HG02798 (cell line): ENCODE results near the gene RGS14.
A peak's percentile ranks its signal among the peaks of the same experiment; 100 is the strongest.
"Not testable (repeated sequence)": the region's sequence is repeated elsewhere in the genome, so short reads cannot be mapped to it uniquely, and the experiment has no call there.

Experiments
- ATAC-seq: cut with Tn5 transposase; IDR thresholded peaks from one replicate; pipeline ENCODE4 v1.9.1; 2021; ENCODE audit warnings: mild to moderate bottlenecking; ENCODE audit not compliant: unreplicated experiment, poor library complexity

The RGS14 gene

DNA sequence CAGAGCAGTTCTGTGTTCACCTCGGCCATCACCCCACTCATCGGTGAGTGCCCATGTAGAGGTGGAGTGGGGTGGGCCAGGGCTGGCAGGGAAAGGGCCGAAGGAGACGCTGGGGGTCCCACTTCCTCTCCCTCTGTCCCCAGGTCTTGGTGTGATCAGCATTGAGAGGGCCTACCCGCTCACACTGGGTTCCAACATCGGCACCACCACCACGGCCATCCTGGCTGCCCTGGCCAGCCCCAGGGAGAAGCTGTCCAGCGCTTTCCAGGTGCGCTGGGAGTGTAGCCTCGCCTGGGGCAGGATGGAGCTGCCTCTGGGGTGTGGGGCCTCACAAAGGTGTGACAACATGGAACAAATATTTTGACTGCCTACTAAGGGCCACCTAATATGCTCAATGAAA, 39.1 kb downstream of the RGS14 start:
- no peak for ATAC-seq

DNA sequence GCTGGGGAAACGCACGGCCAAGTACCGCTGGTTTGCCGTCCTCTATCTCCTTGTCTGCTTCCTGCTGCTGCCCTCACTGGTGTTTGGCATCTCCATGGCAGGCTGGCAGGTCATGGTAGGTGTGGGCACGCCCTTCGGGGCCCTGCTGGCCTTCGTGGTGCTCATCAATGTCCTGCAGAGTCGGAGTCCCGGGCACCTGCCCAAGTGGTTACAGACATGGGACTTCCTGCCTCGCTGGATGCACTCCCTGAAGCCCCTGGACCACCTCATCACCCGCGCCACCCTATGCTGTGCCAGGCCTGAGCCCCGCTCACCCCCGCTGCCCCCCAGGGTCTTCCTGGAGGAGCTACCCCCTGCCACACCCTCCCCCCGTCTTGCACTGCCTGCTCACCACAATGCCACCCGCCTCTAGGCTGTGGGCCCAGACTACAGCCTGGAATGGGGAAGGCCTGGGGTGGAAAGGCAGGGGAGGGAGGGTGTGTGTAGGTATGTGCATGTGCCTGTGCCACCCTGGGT, 40.2 kb downstream of the RGS14 start:
- no peak for ATAC-seq

DNA sequence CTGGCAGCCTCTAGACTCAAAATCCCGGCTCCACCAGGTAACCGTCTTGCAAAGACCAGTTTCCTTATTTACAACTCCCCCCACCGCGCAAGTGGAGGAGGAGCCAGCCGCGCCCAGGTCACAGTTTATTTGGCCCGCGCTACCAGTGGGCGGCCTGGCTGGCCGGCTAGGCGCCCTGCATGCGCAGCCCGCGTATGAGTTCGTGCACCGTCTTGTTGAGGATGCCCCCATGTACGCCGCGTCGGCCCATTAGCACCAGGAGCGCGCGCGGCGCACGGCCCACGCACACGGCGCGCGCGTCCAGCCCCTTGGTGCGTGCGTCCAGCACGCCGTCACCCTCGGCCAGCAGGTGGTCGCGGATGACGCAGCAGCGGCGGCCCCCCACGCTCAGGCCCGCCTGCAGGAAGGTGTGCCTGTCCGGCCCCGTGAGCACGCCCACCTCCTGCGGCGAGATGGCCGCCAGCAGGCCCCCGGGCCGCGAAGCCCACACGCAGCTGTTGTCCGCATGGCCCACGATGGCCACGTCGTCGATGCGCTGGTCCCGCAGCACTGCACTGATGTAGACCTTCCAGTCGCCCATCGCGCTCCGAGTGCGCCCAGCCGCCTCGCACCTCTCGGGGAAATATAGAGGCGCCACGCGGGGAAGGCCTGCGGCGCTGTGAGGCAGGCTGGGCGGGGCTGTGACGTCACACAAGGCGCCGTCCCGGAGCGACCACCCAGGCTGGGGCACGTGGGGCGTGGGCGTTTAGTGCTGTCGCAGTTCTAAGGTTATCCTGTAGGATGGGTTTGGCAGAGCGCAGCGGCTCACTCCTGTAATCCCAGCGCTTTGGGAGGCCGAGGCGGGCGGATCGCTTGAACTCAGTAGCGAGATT, 42.5 kb downstream of the RGS14 start, which contains the start of gene PFN3:
Gene PFN3, minus strand, starts transcription at position 665 of the 872 bp plus-strand sequence. Its CDS starts 85 bp downstream, at position 580.
- ATAC-seq = no peak

DNA sequence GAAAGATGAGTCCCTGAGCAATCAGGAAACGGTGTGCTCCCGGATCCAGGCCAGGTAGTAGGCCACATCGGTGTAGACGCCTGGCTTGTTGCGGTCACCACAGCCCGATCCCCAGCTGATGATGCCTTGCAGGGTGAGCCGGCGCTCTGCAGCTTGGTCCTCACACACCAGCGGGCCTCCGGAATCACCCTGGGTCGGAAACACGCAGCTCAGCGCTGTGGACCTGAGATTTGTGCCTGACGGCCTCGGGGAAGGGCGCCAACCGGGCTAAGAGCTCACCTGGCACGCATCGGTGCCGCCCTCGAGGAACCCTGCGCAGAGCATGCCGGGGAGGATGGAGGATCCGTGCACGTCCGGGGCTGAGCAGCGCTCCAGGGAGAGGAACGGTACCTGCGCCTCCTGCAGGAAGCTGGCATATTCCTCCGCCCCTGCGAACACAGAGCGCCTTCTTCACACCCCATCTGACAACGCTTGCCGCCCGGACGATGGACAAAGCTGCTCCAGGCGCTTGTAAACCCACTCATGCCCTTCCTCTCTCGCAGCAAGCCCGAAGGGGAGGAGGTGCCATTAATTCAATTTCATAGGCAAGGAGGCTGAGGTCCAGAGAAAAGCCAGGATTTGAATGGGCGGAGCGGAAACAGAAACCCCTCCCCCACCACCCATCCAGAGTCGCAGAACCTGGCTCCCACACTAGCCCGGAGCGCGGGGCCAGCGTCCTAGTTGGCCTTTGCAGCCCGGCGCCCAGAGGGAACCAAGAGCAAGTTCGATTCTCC, 44.7 kb downstream of the RGS14 start:
- ATAC-seq = no peak

DNA sequence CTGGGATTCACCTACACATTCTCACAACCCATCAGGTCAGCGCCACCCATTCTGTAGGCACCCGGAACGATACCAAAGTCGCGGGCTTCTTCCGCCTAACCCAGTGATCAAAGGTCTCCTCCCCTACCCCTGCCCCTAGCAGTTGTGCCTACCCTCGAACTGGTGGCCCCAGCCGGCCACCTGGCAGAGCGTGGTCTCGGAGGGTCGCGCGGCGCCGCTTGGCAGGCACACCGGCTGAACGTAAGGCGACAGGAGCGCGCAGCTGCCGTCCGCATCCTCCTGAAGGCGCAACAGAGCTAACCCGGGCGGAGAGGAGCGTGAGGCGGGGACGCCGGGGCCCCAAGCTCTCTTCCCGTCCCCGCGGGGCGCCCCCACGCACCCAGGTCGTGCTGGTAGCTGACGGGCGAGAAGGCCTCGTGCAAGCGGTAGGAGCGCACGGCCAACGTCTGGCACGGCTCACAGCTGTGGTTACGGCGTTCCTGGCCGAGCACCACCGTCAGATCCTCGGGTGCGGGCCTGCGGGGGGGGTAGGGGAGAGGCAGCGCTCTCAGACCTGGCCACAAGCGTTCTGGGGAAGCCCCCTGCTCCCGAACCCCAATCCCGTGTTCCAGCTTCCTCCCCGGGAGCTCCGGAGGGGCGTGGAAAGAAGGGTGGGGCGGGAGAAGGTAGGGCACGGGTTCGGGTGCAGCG, 45.5 kb downstream of the RGS14 start:
- ATAC-seq = peak; percentile 18

DNA sequence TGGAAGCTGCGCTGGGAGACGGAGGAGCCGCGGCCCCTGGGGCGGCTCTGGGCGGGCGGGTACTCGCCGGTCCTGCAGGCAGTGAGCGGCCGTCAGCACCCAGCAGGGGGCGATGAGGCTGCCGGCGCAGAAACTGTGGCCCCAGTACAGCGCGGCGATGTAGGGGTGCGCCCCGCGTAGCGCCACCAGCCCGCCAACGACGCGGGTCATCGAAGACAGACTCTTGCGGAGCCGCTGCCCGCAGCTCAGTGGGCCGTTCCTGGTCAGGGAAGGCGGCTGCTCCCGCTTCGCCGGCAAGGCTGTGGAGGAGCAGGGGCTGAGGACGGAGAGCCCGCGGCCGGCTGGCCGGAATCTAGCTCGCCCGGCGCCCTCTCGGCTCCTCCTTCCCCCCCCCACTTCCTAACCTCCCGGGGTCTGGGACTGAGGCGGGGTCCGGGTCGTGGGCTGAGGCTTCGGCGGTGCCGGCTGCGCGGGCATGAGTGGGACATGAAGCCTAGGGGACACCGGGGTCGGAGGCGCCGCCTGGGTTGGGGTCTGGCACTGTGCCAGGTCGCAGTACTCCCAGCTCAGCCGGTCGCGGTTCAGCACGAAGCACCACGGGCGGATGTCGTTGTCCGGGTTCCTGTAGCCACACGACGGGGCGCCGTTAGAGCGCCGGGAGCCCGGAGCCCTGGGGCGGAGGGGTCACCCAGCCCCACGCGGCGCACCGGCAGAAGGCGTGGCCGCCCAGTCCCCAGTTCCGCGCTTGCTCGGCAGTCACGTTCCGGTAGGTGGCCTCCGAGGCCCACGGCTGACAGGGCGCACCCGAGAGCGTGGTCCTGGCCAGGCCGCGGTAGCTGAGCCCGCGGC, 46.3 kb downstream of the RGS14 start:
- peak; percentile 74 for ATAC-seq

DNA sequence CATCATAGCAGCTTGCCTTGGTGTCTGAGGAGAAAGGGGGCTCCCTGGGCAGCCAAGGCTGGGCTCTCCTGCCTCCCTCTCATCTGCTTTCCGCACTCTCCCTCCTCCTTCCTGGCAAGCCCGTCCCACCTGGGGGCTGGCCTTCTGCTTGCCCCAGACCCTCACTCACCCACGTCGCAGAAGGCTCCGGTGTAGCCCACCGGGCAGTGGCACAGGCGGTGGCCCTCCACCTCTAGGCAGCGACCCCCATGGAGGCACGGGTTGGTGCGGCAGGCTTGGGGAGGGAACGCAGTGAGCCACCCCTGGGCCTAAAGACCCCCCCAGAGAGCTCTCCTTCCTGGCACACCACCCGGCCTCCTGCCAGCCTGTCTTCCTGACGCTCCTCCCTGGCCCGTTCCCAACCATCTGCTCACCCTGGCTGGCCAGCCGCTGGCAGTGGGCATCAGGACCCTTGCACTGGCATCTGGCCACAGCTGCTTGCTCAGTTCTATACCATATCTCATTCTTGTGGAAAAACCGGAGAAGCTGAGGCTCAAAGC, 47.0 kb downstream of the RGS14 start:
- ATAC-seq = no peak

DNA sequence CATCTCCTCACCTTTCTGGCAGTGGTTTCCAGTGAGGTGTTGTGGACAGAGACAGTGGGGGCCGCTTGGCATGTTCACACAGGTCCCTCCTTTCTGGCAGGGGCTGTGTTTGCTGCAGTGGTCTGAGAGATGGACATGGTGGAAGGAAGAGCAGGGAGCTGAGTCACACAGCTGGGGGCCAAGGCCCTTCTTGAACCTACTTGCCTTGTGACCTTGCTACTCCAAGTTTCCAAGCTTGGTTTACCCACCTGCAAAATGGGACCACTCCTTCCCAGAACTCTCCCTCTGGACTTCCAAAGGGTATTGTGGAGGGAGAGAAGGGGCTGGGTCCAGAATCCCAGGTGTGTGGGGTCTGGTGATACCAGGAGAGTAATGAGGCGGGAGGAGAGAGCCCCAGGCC, 47.6 kb downstream of the RGS14 start:
- no peak for ATAC-seq

DNA sequence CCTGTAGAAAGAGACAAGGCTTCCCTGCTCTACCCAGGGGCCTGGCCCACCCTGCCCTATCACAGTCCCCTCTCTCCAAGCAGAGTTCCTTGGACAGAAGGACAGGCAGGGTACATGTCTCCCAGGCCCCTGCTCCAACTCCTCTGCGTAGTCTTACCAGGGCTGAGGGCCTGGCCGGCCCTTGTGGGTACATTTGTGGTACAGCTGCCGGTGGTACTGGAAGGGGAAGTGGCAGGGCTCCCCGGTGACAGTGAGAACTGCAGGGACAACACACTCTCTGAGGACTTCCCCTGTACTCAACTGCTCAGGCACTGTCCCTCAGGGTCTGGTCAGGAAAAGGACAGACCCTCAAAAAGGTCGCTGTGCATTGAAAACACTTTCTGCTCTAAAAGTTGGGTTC, 48.1 kb downstream of the RGS14 start:
- no peak for ATAC-seq

DNA sequence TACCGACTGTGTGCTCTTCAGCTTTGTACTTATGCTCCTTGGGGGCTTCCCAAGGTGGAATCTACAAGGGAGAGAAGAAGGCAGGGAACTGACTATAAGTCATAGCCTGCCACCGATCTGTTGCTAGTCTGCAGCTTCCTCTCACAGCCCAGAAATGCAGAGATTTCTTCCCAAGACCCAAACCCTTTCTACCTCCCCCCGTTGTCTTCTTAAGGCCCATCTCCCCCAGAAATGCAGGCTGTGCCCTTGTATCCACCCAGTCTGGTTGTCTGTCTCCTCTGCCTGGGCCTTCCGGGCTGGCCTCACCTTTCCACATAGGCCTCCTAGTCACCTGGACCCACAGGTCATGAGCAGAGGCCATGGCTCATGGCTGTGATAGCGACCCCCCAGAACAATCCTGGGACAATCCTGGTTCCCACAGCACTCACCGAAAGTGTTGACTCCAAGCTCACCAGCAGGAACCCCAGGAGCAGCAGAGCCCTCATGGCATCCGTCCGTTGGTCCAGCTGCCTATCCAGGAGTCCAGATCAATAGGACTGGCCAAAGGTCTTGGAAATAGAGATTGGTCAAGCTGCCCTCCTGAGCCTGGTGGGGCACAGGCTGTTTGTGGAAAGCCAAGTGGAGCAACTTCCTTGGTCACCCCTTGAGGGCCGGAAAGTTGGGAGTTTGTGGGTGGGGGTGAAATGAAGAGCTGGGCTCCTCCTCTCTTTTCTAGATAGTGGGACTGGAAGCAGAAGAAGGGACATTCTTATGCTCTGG, 51.5 kb downstream of the RGS14 start, which contains the start of gene F12:
Gene F12, minus strand, starts transcription at position 522 of the 759 bp plus-strand sequence. Its CDS starts 37 bp downstream, at position 485.
- no peak for ATAC-seq

DNA sequence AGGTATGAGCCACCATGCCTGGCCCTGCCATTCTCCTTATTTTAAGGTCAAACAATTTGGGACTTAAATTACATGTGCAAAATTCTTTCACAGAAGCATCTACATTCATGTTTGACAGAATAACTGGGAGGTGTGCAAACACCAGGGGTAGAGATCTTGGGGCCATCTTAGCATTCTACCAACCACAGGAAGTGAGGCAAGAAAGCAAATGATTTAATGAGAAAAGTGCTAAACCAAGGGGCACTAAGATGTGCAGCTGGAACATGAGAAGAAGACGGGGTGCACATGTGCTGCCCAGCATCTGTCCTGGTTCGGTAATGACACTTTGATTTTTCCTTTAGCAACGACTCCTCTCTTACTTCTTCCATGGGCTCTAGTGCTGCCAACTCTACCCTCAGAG, 52.9 kb downstream of the RGS14 start:
- ATAC-seq = no peak

DNA sequence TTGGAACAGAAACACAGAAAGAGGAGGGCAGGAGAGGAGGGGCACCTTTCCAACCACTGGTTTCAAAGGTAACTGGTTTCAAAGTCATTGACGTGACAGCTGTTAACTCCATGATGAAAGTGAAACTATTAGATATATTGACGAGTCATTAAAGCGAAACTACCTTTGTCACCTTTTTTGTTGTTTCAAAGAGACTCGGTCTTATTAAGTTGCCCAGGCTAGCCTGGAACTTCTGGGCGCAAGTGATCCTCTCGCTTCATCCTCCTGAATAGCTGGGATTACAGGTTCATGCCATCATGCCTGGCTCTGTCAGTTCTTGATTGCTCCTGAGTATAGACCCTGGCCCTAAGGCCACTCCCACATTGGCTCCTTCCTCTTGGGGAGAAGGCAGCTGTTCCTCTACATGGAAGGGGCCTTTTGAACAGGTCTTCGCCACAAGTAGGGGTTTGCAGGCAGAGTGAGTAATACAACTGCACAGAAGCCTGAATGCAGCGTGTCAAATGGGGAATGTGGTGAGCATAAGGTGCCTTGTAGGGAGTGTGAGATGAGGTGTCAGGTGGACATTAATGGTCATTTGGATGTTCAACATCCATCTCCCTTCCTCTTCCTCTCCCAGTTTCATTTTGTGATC, 55.0 kb downstream of the RGS14 start:
- peak; percentile 77 for ATAC-seq

DNA sequence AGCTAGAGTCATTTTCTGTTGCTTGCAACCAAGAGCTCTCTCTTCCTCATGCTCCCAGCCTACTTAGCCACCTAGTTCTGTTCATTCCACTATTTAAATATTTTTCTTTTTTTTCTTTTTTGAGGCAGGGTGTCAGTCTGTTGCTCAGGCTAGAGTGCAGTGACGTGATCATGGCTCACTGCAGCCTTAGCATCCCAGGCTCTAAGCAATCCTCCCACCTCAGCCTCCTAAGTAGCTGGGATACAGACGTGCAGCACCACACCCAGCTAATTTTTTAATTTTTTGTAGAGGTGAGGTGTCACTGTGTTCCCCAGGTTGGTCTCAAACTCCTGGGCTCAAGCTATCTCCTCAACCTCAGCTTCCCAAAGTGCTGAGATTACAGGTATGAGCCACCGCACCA, 56.8 kb downstream of the RGS14 start:
- ATAC-seq = no peak

DNA sequence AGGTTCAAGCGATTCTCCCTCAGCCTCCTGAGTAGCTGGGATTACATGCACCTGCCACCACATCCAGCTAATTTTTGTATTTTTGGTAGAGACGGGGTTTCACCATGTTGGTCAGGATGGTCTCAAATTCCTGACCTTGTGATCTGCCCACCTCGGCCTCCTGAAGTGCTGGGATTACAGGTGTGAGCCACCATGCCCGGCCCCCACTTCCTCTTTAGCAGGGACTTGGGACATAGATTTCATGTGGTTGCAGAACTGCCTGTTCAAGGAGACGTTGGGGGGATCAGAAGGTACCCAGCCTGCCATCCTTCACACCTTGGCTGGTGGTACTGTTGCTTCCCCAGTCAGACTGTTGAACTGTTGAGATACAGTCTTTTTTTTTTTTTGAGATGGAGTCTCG, 59.4 kb downstream of the RGS14 start:
- ATAC-seq = not testable (repeated sequence)

DNA sequence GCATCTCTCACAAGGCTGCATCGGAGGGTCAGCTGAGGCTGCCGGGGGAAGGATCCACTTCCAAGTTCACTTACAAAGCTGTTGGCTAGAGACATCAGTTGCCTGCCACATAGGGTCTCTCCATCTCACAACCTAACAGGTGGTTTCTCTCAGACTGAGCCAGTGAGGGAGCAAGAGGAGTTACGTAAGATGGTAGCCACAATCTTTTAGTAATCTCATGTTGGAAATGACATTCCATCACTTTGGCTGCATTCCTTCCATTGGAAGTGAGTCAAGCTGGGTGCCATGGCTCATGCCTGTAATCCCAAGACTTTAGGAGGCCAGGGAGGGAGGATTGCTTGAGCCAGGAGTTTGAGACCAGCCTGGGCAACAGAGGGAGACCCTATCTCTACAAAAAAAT, 61.3 kb downstream of the RGS14 start:
- ATAC-seq = no peak

DNA sequence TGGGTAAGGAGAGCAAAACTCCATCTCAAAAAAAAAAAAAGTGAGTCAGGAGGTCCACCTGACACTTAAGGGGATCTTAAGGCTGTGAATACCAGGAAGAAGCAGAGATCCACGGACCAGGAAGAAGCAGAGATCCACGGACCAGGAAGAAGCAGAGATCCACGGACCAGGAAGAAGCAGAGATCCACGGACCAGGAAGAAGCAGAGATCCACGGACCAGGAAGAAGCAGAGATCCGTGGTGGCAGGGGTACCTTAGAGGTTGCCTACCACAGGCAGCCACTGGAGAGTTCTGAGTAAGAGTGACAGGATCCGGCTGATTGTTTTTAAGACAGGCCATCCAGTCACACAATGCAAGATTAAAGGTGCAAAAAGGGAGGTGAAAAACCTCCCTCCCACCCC, 62.7 kb downstream of the RGS14 start:
- ATAC-seq = not testable (repeated sequence)

DNA sequence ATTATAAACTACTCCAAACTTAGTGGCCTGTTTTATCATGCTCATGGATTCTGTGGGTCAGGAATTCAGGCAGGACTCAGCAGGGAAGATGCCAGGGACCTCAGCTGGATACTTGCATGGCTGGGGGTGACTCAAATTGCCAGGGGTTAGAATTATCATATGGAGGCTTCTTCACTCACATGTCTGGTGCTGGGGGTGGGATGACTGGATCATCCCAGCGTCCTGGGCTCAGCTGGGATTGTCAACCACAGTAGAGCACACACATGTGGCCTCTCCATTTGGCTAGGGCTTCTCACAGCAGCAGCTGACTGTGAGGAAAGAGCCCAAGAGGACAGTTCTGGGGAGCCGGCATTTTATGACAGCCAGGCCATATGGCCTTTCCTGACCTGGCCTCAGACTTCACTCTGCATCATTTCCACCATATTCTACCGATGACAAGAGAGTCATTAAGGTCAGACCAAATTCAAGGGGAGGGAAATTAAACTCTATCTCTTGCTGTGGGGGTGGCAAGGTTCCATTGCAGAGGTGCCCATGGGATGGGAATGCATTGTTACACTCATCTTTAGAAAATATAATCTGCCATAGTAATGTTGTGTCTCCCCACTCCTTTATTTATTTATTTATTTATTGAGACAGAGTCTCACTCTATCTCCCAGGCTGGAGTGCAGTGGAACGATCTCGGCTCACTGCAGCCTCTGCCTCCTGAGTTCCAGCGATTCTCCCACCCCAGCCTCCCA, 63.5 kb downstream of the RGS14 start:
- ATAC-seq = no peak
